ENCODE results near the gene LTF. TPM values are rescaled to one million over a fixed set of nuclear protein-coding genes. Genes with fewer than 3 reads are reported as not detected.

Gene LTF
- total and polyA plus RNA-seq, 9 of the 15 experiments (the other 6 are each of a cell fraction or from before 2014, with no cell fraction given) = 0.07 TPM; not detected in 8

- TF ChIP-seq GMEB1 (CRISPR knock-in tag; IDR thresholded peaks at IDR 0.05) = no peak
Measured at GRCh38 chr3:46503200-46503874, 38.6 kb upstream of the LTF start (continued).

GRCh38 chr3:46501702-46502101 lies 37.0 kb upstream of the LTF start:
- no peak overlapping the region for H3K27ac ChIP-seq (ENCODE audit: extremely low read depth, low read depth, low read length)
- H3K9me1 ChIP-seq (ENCODE audit: control insufficient read depth, insufficient read depth, low read length) = no peaks in the 10 kb centered on the region
- no peak for TF ChIP-seq MBD2 (IDR thresholded peaks at IDR 0.05; ENCODE audit: borderline replicate concordance, low read depth)
- no peak for TF ChIP-seq SUPT5H (IDR thresholded peaks at IDR 0.05)
- peak; percentile 35; the same call in 1 of the 2 replicates for TF ChIP-seq L3MBTL2 (IDR thresholded peaks at IDR 0.05)
- TF ChIP-seq CBX5 (IDR thresholded peaks at IDR 0.05; ENCODE audit: borderline replicate concordance, low read depth) = no peak
- peak; percentile 49 for TF ChIP-seq MGA (IDR thresholded peaks at IDR 0.05)
- no peak for FAIRE-seq
- no peaks in the 10 kb centered on the region for H4K20me1 ChIP-seq (replicated peaks; ENCODE audit: control insufficient read depth, insufficient read depth, low read length)
- DNase-seq (ENCODE audit: extremely low read depth in 1 of 4, low spot score in 3 of 4) = no peak
- BruUV-seq (replicated peaks) = no TSS peak
- ChIA-PET CTCF (ENCODE audit: low intra/inter-chr PET ratio) (no interaction called here), POLR2A (interaction anchor here (0.8 to 2.4 kb wide), 5 partner anchors 9 to 247 kb away, joined by 3 to 8 read pairs (median 8); no protein-coding TSS in a partner anchor)
- intact Hi-C loops (cut with micrococcal nuclease) = no loop called here
- no peak for ATAC-seq
- WGBS (ENCODE audit: insufficient coverage, low coverage, missing lambda C conversion rate) = 67% methylated on average over 4 of the region's 4 CpGs
- H3K36me3 ChIP-seq (ENCODE audit: control insufficient read depth, insufficient read depth, low read length) = no peaks in the 10 kb centered on the region
- H3K4me3 ChIP-seq = no peak overlapping the region
- H3K4me2 ChIP-seq (ENCODE audit: insufficient read depth, low read length) = no peak overlapping the region
- H3K9me3 ChIP-seq (replicated peaks; ENCODE audit: control insufficient read depth, insufficient read depth, low read depth, low read length) = no peaks in the 10 kb centered on the region
- H3K27me3 ChIP-seq (ENCODE audit: control insufficient read depth in 2 of 2, insufficient read depth in 2 of 2, low read length in 2 of 2) = no peaks in the 10 kb centered on the region; a peak in 1 of 5 replicates
- in situ Hi-C loops (cut with MboI) = no loop called here
- H3K4me1 ChIP-seq (replicated peaks in 1 of 2; ENCODE audit: control insufficient read depth in 2 of 2, insufficient read depth in 2 of 2, low read length in 2 of 2) = peaks cover 50 to 73% of the 10 kb centered on the region in 2 experiments; a peak in 4 of 5 replicates
- no peaks in the 10 kb centered on the region for H3K79me2 ChIP-seq (ENCODE audit: control insufficient read depth, insufficient read depth, low read length)
- no peak overlapping the region; a peak in 1 of 4 replicates for H3K9ac ChIP-seq (ENCODE audit: insufficient read depth in 1 of 2, low read depth in 2 of 2, low read length in 2 of 2)
- H2AFZ ChIP-seq (ENCODE audit: low read depth, low read length) = peak overlapping the region; percentile 57

All from K562 (cell line).